Measurements from ENCODE around the gene EPAS1. TPM values are rescaled to one million over a fixed set of nuclear protein-coding genes. Genes with fewer than 3 reads are reported as not detected.

EPAS1 gene
- total and polyA plus RNA-seq, 4 donors, result 26.2 to 193 (median 61.1) TPM

- Histone ChIP-seq H3K36me3 (ENCODE audit: control insufficient read depth in 4 of 4, insufficient read depth in 3 of 4, low read depth in 1 of 4, low read length in 3 of 4) (no peaks in the 10 kb centered on the region), H3K4me1 (ENCODE audit: control insufficient read depth in 4 of 4, insufficient read depth in 4 of 4, low read length in 3 of 4) (peaks cover 8 to 48% (median 20%) of the 10 kb centered on the region in 4 donors), H3K4me3 (ENCODE audit: low read depth in 1 of 3, low read length in 3 of 3) (peak overlapping the region; percentile 72 to 93 (median 89)), H3K9me3 (ENCODE audit: control insufficient read depth in 4 of 4, low read length in 3 of 4) (no peaks in the 10 kb centered on the region), H3K9ac (ENCODE audit: low read depth in 1 of 2, low read length in 2 of 2) (peak overlapping the region; percentile 73 to 88), H3K27me3 (ENCODE audit: control insufficient read depth in 4 of 4, insufficient read depth in 4 of 4, low read length in 3 of 4) (no peaks in the 10 kb centered on the region), H3K27ac (ENCODE audit: low read depth in 1 of 2, low read length in 2 of 2) (peak overlapping the region; percentile 98 to 99)
- DNase-seq (ENCODE audit: low spot score), result peak; percentile 48
- 3% methylated on average over 40 of the region's 40 CpGs for WGBS
- TF ChIP-seq ATF3 (IDR thresholded peaks at IDR 0.05) (no peak), FOXA2 (IDR thresholded peaks at IDR 0.05) (no peak), TAF1 (conservative IDR thresholded peaks at IDR 0.05) (peak; percentile 54), REST (IDR thresholded peaks at IDR 0.05) (no peak), RAD21 (IDR thresholded peaks at IDR 0.05) (peak; percentile 49 to 68), GABPA (IDR thresholded peaks at IDR 0.05 in 1 of 2, conservative IDR thresholded peaks at IDR 0.05 in 1 of 2) (no peak), EGR1 (IDR thresholded peaks at IDR 0.05; ENCODE audit: low read depth in 2 of 2) (peak in 1 of 2 donors; percentile 58), JUND (IDR thresholded peaks at IDR 0.05) (no peak), YY1 (IDR thresholded peaks at IDR 0.05) (peak; percentile 60), MAX (IDR thresholded peaks at IDR 0.05) (peak; percentile 78), CTCF (IDR thresholded peaks at IDR 0.05; ENCODE audit: low read depth, low read length, missing input control) (no peak), SP1 (IDR thresholded peaks at IDR 0.05) (peak; percentile 44), FOXA1 (IDR thresholded peaks at IDR 0.05) (peak; percentile 14), ZBTB33 (IDR thresholded peaks at IDR 0.05) (peak; percentile 29), HNF4G (IDR thresholded peaks at IDR 0.05) (no peak), HNF4A (conservative IDR thresholded peaks at IDR 0.05) (peak; percentile 37 to 43), NR2F2 (IDR thresholded peaks at IDR 0.05) (no peak), RXRA (IDR thresholded peaks at IDR 0.05) (peak; percentile 33 to 74)
These were observed 2.4 kb downstream of the EPAS1 start for GRCh38 chr2:46299365-46300263.

Measured in liver (tissue), 9 donors.